Left cardiac atrium (tissue), 4 donors: Measurements from ENCODE around the gene FAM240B. TPM values are rescaled to one million over a fixed set of nuclear protein-coding genes. Genes with fewer than 3 reads are reported as not detected.

ENCODE experiments used
- ATAC-seq, 2 donors: fragments of 200-7000 bp; cut with Tn5 transposase; one replicate each; pipeline ENCODE4 v1.9.1; 2020; ENCODE audit warnings: mild to moderate bottlenecking in 2 of 2, moderate library complexity in 2 of 2
- DNase-seq: peaks from one replicate; pipeline ENCODE4 v3.0.0-alpha.2; 2020
- intact Hi-C, 2 donors: fragments of 100-400 bp; cut with DNase I; formaldehyde crosslinking; loops; one replicate each; pipeline versions ENCODE4 v1.14.1 to v1.15.1; 2022 to 2023
- total RNA-seq, 2 donors: library from RNA; stranded (reverse); fragmentation: NEBNext Ultra II Directional; extraction: Animal tissue kit (Norgen Biotek cat#: 25700); gene quantifications; one replicate each; pipeline ENCODE4 v1.2.1, GENCODE V29; 2021
- donor health status: DM: no; HTN: yes; CAD: no.
- donor health status: DM: no; HTN: yes; CAD: no; lungs with severe emphysema.
- donor health status: DM: yes; HTN: yes; CAD: no.
- donor health status: Dilated cardiomyopathy.

FAM240B gene
- total RNA-seq, 2 donors from 2014 or later = not detected

GRCh38 chr9:38675831-38676230 lies 44.1 kb downstream of the FAM240B start:
- DNase-seq (no peak), ATAC-seq (no peak)
- intact Hi-C loops = no loop called here

- DNase-seq = no peak
- no peak for ATAC-seq
- intact Hi-C loops = no loop called here
Observed at GRCh38 chr9:38675211-38675610, 44.7 kb downstream of the FAM240B start.

DNA sequence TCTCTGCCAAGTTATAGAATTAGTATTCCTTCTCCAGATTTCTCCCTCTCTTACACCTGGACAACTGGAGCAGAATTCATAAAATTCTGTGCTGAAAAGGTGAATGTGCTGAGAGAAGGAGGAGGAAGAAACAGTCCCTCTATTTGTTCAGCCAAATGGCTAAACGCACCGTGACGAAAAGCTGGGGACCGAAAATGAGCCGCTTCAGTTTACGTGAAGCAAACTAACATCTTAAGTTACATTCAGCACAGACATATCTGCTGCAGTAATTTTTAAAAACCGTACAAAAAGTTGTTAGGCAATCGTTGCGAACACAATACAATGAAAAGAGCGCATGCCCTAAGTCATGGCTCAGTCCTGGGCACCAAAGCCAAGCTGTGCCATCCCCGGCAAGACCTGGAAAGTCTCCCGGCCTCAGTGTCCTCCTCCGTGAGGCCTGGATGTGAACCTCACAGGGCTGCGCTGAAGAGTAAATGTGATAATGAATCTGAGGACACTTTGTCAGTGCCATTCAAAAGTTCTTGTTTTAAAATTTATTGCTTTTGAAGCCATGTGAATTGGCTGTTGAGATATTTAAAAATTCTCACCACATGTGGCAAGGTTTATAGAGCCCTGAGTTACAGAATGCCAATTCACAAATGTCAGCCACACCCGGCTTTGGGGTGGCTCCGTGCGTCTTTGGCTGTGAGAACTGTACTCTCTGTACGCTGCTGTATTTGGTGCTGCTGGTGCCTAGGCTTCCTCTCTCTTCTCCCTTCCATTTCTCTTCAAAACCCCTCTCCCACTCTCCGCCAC lies 46.3 kb downstream of the FAM240B start:
- no peak for DNase-seq
- ATAC-seq = no peak
- intact Hi-C loops = no loop called here

DNA sequence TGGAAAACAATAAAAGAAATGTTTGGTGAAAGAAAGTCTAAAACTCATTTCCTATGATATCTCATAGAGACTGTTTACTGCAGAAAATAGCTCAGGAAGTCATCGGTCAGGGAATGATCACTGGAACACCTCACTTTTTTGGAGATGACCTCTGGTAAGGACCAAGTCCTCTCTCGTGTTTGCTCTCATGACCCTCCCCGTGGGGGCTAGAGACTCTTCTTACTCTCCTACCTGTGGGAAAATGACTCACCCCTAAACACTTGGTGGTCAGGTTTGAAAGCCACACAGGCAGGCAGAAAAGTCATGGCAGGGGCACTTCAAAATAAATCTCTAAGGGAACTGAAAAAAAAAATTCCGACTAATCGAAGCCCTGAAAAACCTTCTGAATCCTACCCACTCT lies 48.2 kb downstream of the FAM240B start:
- ATAC-seq (no peak), DNase-seq (no peak)
- intact Hi-C loops = no loop called here

DNA sequence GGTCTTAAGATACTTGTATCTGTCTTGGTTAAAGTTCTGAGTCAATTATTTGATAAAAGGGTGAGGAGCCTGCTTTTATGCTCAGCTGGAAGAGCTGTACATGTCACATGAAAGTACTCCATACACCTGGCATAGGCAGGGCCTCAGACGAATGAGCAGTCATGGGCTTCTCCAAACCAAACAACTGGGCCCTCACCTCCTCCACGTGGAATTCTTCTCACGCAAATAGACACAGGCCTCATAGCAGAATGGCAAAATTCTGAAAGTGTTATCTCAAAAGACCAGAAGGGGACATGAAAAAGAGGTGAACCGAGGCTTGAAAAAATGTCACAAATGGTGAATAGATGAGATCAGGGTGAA lies 48.6 kb downstream of the FAM240B start:
- no peak for DNase-seq
- no peak for ATAC-seq
- intact Hi-C loops = no loop called here

GRCh38 chr9:38670542-38671371 lies 49.2 kb downstream of the FAM240B start:
- DNase-seq = no peak
- intact Hi-C loops = no loop called here
- ATAC-seq = no peak

- ATAC-seq (no peak), DNase-seq (no peak)
- intact Hi-C loops = no loop called here
Observed at GRCh38 chr9:38668791-38669466, 51.0 kb downstream of the FAM240B start.

GRCh38 chr9:38662763-38663593 lies 57.0 kb downstream of the FAM240B start:
- no peak for DNase-seq
- intact Hi-C loops = no loop called here
- peak in 1 of 2 donors; percentile 43 for ATAC-seq

- DNase-seq = no peak
Observed at GRCh38 chr9:38659538-38659937, 60.4 kb downstream of the FAM240B start.

GRCh38 chr9:38656896-38657295 lies 63.0 kb downstream of the FAM240B start:
- intact Hi-C loops = no loop called here
- ATAC-seq = no peak

More at GRCh38 chr9:38659538-38659937, 60.4 kb downstream of the FAM240B start:
- ATAC-seq = no peak
- intact Hi-C loops = no loop called here

DNA sequence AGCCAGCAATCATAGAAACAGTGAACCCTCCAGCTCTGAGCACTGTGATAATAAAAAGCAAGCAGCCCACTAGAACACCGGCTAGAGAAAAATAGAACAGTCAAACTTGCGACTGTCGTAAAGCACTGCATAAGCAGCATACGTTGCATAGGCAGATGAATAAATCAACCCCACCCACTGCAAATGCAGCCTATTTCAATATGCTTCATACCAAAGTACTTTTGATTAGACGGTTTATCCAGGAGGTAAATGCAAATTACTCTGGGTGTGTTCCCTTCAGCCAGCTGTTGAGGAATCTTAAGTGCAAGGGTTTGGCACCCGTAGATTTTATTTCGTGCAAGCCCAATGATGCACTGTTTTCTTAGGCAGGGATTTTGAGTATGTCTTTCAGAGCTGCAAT lies 67.4 kb downstream of the FAM240B start:
- ATAC-seq (no peak), DNase-seq (no peak)
- intact Hi-C loops = no loop called here

More at GRCh38 chr9:38656896-38657295, 63.0 kb downstream of the FAM240B start:
- no peak for DNase-seq

GRCh38 chr9:38652044-38652443 lies 67.9 kb downstream of the FAM240B start:
- intact Hi-C loops = no loop called here
- no peak for ATAC-seq
- DNase-seq = no peak

DNA sequence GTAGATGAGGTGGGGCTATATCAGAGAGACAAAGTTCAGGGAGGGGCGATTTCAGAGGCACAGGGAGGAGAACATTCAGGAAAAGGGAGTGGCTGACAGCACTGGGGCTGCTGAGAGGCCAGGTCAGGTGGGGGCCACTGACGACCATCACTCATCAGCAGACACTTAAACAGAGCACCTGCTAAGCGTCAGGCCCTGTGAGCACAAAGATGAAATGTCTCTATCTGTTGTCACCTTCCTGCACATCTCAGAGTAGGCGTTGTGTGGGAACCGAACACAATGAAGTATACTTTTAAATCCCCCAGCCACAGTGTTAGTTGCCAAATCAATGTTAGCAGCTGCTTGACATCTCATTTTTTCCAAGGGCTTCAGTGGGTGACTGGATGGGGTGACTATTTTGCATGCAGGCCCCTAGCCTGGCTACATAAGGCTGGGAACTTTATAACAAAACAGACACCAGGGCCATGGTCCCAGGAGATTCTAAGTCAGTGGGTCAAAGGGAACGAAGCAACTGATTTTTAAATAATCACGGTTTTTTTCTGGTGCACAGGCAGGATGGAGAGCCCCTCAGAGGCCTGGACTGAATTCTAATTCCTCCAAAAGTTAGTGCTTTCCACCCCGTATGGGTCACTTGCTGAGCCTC lies 68.4 kb downstream of the FAM240B start:
- intact Hi-C loops = no loop called here
- ATAC-seq = peak; percentile 55 to 73
- DNase-seq = peak; percentile 36

DNA sequence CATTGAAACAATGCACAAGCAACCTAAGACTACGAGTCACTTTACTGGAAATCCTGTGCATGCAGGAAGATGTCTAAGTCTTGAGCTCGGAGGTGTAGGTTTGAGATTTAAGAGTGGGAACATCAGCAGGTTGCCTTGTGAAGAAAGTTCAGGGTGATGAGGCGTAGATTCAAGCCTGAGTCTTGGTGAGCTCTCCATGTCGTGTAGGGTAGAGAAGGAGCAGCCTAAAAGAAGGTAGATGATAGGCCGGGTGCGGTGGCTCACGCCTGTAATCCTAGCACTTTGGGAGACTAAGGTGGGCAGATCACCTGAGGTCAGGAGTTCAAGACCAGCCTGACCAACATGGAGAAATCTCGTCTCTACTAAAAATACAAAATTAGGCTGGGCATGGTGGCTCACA lies 69.4 kb downstream of the FAM240B start:
- no peak for ATAC-seq
- intact Hi-C loops = no loop called here

GRCh38 chr9:38649731-38650363 lies 70.1 kb downstream of the FAM240B start:
- DNase-seq (peak; percentile 45), ATAC-seq (peak; percentile 86 to 90)
- intact Hi-C loops = loop anchor here in 1 of 2 donors (10.0 kb wide), 1 partner anchor 65 kb away; no protein-coding TSS in a partner anchor

More for the DNA sequence above, 69.4 kb downstream of the FAM240B start:
- no peak for DNase-seq

- intact Hi-C loops = loop anchor here in 1 of 2 donors (10.0 kb wide), 1 partner anchor 70 kb away; no protein-coding TSS in a partner anchor
- no peak for DNase-seq
Observed at GRCh38 chr9:38644601-38645000, 75.3 kb downstream of the FAM240B start.

More at GRCh38 chr9:38644601-38645000, 75.3 kb downstream of the FAM240B start:
- ATAC-seq = no peak
